RWPE2 (cell line): ENCODE results near the gene USP48.

Experiments
- ATAC-seq: fragments of 200-7000 bp; cut with Tn5 transposase; 3 replicates; pipeline ENCODE4 v1.9.1; 2021; ENCODE audit warnings: low read depth
- DNase-seq: peaks from one replicate; pipeline ENCODE4 v3.0.0-alpha.2; 2020; ENCODE audit warnings: low spot score
- H3K27ac ChIP-seq: fragments of 450-650 bp; 2 replicates; pipeline ENCODE4 v1.5.1; 2017; ENCODE audit warnings: mild to moderate bottlenecking; ENCODE audit not compliant: poor library complexity, severe bottlenecking
- H3K27me3 ChIP-seq: fragments of 250-450 bp; sonication (Bioruptor Pico); 2 replicates; pipeline ENCODE4 v1.5.1; 2021; ENCODE audit warnings: mild to moderate bottlenecking, moderate library complexity; ENCODE audit not compliant: insufficient read depth, poor library complexity, severe bottlenecking
- H3K36me3 ChIP-seq: fragments of 250-450 bp; sonication (Bioruptor Pico); 2 replicates; pipeline ENCODE4 v1.5.1; 2020; ENCODE audit warnings: low read depth, mild to moderate bottlenecking, moderate library complexity
- H3K4me1 ChIP-seq: fragments of 250-450 bp; sonication (Bioruptor Pico); 2 replicates; pipeline ENCODE4 v1.5.1; 2021; ENCODE audit warnings: mild to moderate bottlenecking, moderate library complexity; ENCODE audit not compliant: insufficient read depth, poor library complexity, severe bottlenecking
- H3K4me3 ChIP-seq: fragments of 250-450 bp; sonication (Bioruptor Pico); 2 replicates; pipeline ENCODE4 v1.5.1; 2021; ENCODE audit warnings: mild to moderate bottlenecking, moderate library complexity; ENCODE audit not compliant: severe bottlenecking
- H3K9me3 ChIP-seq: fragments of 250-450 bp; sonication (Bioruptor Pico); 2 replicates; pipeline ENCODE4 v1.5.1; 2021; ENCODE audit warnings: mild to moderate bottlenecking, moderate library complexity; ENCODE audit not compliant: severe bottlenecking
- CTCF ChIP-seq: fragments of 450-650 bp; IDR thresholded peaks from one replicate; pipeline ENCODE4 v1.5.1; 2017; ENCODE audit warnings: mild to moderate bottlenecking, moderate library complexity; ENCODE audit not compliant: poor library complexity, severe bottlenecking

The USP48 gene

GRCh38 chr1:21707891-21708290 is 75.1 kb downstream of the USP48 start:
- Histone ChIP-seq H3K4me3 (no peak overlapping the region), H3K4me1 (no peaks in the 10 kb centered on the region), H3K36me3 (peaks cover 79% of the 10 kb centered on the region), H3K9me3 (no peaks in the 10 kb centered on the region), H3K27me3 (no peaks in the 10 kb centered on the region), H3K27ac (no peak overlapping the region)
- DNase-seq = no peak
- no peak for TF ChIP-seq CTCF
- ATAC-seq = no peak

GRCh38 chr1:21707086-21707840 is 75.7 kb downstream of the USP48 start:
- Histone ChIP-seq H3K4me1 (no peaks in the 10 kb centered on the region), H3K36me3 (peaks cover 85% of the 10 kb centered on the region), H3K27ac (no peak overlapping the region), H3K27me3 (no peaks in the 10 kb centered on the region), H3K9me3 (no peaks in the 10 kb centered on the region), H3K4me3 (no peak overlapping the region)
- ATAC-seq (no peak), DNase-seq (no peak)
- TF ChIP-seq CTCF = no peak

DNA sequence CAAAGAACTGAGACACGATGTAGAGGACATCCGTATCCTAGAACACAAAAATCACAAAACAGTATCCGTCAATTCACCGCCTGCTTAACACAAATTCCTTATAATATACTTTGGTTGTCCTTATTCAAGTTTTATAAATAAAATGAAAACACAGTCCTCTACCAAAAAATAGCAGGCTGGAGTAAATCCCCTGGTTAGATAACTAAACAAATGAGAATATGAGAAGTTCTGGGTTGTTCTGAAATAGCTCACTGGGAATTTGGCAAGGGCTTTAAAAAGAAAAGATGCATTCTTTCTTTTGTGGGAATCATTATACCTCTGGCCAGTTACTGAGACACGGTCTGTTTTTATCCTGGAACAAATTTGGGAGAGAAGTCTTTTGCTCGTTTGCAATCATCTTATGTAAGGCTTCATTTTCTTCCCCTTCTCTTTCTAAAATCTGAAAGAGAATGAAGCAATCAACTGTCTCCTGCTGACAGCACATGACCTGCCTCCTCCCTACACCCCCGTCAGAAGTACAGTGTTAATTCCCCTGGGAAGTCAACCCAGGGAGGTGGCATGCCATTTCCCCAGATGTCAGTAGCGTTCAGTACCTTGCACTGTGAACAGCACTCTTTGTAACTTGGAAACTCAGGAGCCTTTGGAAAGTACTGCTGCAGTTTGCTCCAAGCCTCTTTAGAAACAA is 76.7 kb downstream of the USP48 start:
- no peak for TF ChIP-seq CTCF

DNA sequence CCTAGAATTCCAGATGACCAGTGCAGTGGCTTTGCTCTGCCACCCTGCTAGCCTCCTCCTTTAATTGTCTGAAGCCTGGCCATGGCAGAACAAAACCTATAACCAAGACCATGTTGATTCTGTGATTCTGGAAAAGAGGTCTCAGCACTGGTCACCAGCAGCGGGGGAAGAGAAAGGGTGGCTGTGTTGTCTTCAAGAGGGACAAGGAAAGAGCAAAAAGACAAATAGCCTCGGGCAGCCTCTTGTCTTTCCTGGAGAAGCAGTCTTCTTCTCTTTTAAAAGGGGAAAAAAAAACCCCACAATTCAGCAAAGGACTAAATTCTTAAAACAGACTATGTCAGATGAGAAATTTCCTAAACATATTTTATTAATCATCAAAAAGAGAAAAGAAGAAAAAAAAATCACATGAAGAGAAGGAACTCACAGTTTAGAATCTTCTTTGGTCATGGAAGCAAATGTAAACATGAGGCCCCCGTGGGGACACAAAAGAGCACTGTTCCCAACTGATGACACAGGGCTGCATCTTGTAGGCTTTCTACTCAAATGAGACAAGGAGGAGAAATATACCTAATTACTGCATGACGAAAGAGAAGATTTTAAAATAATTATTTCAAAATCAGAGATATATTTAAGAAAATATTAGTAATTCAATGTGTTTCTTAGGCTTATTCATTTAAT is 77.5 kb downstream of the USP48 start:
- no peaks in the 10 kb centered on the region for H3K4me1 ChIP-seq
- no peaks in the 10 kb centered on the region for H3K27me3 ChIP-seq
- DNase-seq (no peak), ATAC-seq (no peak)
- H3K9me3 ChIP-seq = no peaks in the 10 kb centered on the region
- no peak overlapping the region for H3K27ac ChIP-seq
- H3K4me3 ChIP-seq = no peak overlapping the region
- peaks cover 91% of the 10 kb centered on the region for H3K36me3 ChIP-seq
- TF ChIP-seq CTCF = no peak

More for the DNA sequence above, 76.7 kb downstream of the USP48 start:
- Histone ChIP-seq H3K27me3 (no peaks in the 10 kb centered on the region), H3K4me3 (no peak overlapping the region), H3K4me1 (no peaks in the 10 kb centered on the region), H3K36me3 (peaks cover 85% of the 10 kb centered on the region), H3K9me3 (no peaks in the 10 kb centered on the region), H3K27ac (no peak overlapping the region)
- DNase-seq = no peak
- no peak for ATAC-seq
